Osteocyte (in vitro differentiated cells): Measurements from ENCODE around the gene LHX3. TPM values are rescaled to one million over a fixed set of nuclear protein-coding genes. Genes with fewer than 3 reads are reported as not detected.

Experiments
- DNase-seq: peaks from one replicate; pipeline ENCODE4 v3.0.0; 2021; ENCODE audit warnings: mixed read lengths; ENCODE audit not compliant: unreplicated experiment; ENCODE audit errors: extremely low spot score
- H3K27ac Mint-ChIP-seq: one replicate; pipeline ENCODE4 v1.8.0; 2021; ENCODE audit warnings: mild to moderate bottlenecking, mixed read lengths; ENCODE audit not compliant: unreplicated experiment
- H3K27me3 Mint-ChIP-seq: one replicate; pipeline ENCODE4 v1.8.0; 2021; ENCODE audit warnings: mixed read lengths; ENCODE audit not compliant: unreplicated experiment
- H3K36me3 Mint-ChIP-seq: one replicate; pipeline ENCODE4 v1.8.0; 2021; ENCODE audit warnings: mixed read lengths; ENCODE audit not compliant: unreplicated experiment
- H3K4me1 Mint-ChIP-seq: one replicate; pipeline ENCODE4 v1.8.0; 2021; ENCODE audit warnings: mixed read lengths; ENCODE audit not compliant: unreplicated experiment
- H3K4me3 Mint-ChIP-seq: one replicate; pipeline ENCODE4 v1.8.0; 2021; ENCODE audit warnings: mild to moderate bottlenecking, moderate library complexity, mixed read lengths; ENCODE audit not compliant: unreplicated experiment
- H3K9me3 Mint-ChIP-seq: one replicate; pipeline ENCODE4 v1.8.0; 2021; ENCODE audit warnings: mixed read lengths; ENCODE audit not compliant: unreplicated experiment
- CTCF ChIP-seq: fragments of 200-600 bp; sonication (generic); IDR thresholded peaks from 2 replicates; pipeline ENCODE4 v1.5.0; 2021; ENCODE audit warnings: antibody characterized with exemption, mild to moderate bottlenecking, moderate library complexity
- total RNA-seq: library from RNA; stranded (reverse); gene quantifications from 2 replicates; pipeline ENCODE4 v1.2.1, GENCODE V29; 2021

LHX3 gene
- total RNA-seq, 1 donor from 2014 or later: not detected

- H3K9me3 Mint-ChIP-seq: no peaks in the 10 kb centered on the region
- no peaks in the 10 kb centered on the region for H3K36me3 Mint-ChIP-seq
- H3K27me3 Mint-ChIP-seq: peaks cover 39% of the 10 kb centered on the region
Measured at GRCh38 chr9:136199391-136200288, 5.3 kb downstream of the LHX3 start.

GRCh38 chr9:136198605-136199083, 6.3 kb downstream of the LHX3 start:
- TF ChIP-seq CTCF: no peak
- H3K4me1 Mint-ChIP-seq: no peaks in the 10 kb centered on the region
- H3K27ac Mint-ChIP-seq: no peak overlapping the region
- H3K4me3 Mint-ChIP-seq: no peak overlapping the region
- H3K27me3 Mint-ChIP-seq: peaks cover 39% of the 10 kb centered on the region
- DNase-seq: no peak
- H3K36me3 Mint-ChIP-seq: no peaks in the 10 kb centered on the region
- H3K9me3 Mint-ChIP-seq: no peaks in the 10 kb centered on the region

More at GRCh38 chr9:136199391-136200288, 5.3 kb downstream of the LHX3 start:
- Mint-ChIP-seq H3K4me3 (no peak overlapping the region), H3K4me1 (no peaks in the 10 kb centered on the region), H3K27ac (no peak overlapping the region)
- DNase-seq: no peak
- no peak for TF ChIP-seq CTCF

- no peak overlapping the region for H3K27ac Mint-ChIP-seq
- DNase-seq: no peak
- no peak for TF ChIP-seq CTCF
- H3K4me3 Mint-ChIP-seq: no peak overlapping the region
- no peaks in the 10 kb centered on the region for H3K9me3 Mint-ChIP-seq
- no peaks in the 10 kb centered on the region for H3K4me1 Mint-ChIP-seq
- H3K27me3 Mint-ChIP-seq: peaks cover 39% of the 10 kb centered on the region
- no peaks in the 10 kb centered on the region for H3K36me3 Mint-ChIP-seq
Measured at GRCh38 chr9:136197930-136198604, 6.9 kb downstream of the LHX3 start.

- Mint-ChIP-seq H3K4me3 (no peak overlapping the region), H3K4me1 (no peaks in the 10 kb centered on the region), H3K36me3 (no peaks in the 10 kb centered on the region), H3K27ac (no peak overlapping the region), H3K9me3 (no peaks in the 10 kb centered on the region), H3K27me3 (peaks cover 39% of the 10 kb centered on the region)
- DNase-seq: no peak
- TF ChIP-seq CTCF: no peak
Measured at GRCh38 chr9:136197084-136197875, 7.6 kb downstream of the LHX3 start.
